T-helper 2 cell treated with Interferon-gamma antibody and Interleukin-4, amounts not matched to agents 5 μg/mL and 100 μg/mL, for 36 hours (primary cell): ENCODE measurements around the gene SDCBP2.

Source experiments
- DNase-seq: peaks from one replicate; pipeline ENCODE4 v3.0.0; 2021; ENCODE audit warnings: low spot score
- H3K27ac Mint-ChIP-seq: one replicate; pipeline ENCODE4 v1.8.0; 2021; ENCODE audit warnings: mild to moderate bottlenecking, mixed read lengths
- H3K27me3 Mint-ChIP-seq: one replicate; pipeline ENCODE4 v1.8.0; 2021; ENCODE audit warnings: low read depth, mixed read lengths
- H3K36me3 Mint-ChIP-seq: one replicate; pipeline ENCODE4 v1.8.0; 2021; ENCODE audit warnings: low read depth, mixed read lengths
- H3K4me1 Mint-ChIP-seq: one replicate; pipeline ENCODE4 v1.8.0; 2021; ENCODE audit warnings: low read depth, mixed read lengths
- H3K4me3 Mint-ChIP-seq: one replicate; pipeline ENCODE4 v1.8.0; 2022; ENCODE audit warnings: mild to moderate bottlenecking, moderate library complexity, mixed read lengths
- H3K9me3 Mint-ChIP-seq: one replicate; pipeline ENCODE4 v1.8.0; 2021; ENCODE audit warnings: mixed read lengths

The SDCBP2 gene

DNA sequence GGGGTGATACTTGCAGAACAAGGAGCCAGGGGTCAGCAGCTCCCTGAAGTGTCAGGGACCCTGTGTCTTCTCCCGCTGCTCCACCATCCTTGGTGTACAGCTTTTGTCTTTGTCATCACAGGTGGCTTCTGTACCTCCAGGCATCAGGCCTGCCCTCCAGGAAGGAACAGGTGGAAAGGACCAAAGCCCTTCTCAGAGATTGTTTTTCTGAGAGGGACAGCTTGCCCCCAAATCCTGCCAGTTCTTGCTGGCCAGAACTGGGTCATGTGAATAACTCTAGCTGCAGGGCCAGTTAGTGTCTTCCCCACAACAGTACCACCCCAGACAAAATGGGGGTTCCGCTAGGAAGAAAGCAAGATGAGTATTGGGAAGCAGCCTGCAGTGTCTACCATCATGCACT, 31.5 kb downstream of the SDCBP2 start:
- Mint-ChIP-seq H3K27ac (peak overlapping the region; percentile 14), H3K4me1 (peaks cover 18% of the 10 kb centered on the region), H3K36me3 (peaks cover 11% of the 10 kb centered on the region), H3K4me3 (no peak overlapping the region), H3K27me3 (no peaks in the 10 kb centered on the region), H3K9me3 (no peaks in the 10 kb centered on the region)
- DNase-seq, result no peak

DNA sequence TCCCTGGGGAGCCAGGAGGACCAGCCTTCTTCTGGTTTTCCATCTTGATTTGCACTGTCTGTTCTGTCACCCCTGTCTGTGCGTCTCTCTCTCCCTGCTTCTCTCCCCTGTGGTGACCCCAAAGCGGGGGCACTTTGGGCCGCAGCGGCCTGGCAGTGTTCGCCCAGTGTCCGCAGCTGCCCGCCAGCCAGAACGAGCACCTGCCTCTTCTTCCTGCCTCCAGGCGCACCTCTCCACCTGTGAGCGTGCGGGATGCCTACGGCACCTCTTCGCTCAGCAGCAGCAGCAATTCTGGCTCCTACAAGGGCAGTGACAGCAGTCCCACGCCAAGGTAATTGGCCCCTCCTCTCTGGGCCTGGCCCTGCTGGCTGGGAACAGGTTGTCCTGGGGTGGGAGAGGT, 32.0 kb downstream of the SDCBP2 start:
- Mint-ChIP-seq H3K4me1 (peaks cover 18% of the 10 kb centered on the region), H3K9me3 (no peaks in the 10 kb centered on the region)

DNA sequence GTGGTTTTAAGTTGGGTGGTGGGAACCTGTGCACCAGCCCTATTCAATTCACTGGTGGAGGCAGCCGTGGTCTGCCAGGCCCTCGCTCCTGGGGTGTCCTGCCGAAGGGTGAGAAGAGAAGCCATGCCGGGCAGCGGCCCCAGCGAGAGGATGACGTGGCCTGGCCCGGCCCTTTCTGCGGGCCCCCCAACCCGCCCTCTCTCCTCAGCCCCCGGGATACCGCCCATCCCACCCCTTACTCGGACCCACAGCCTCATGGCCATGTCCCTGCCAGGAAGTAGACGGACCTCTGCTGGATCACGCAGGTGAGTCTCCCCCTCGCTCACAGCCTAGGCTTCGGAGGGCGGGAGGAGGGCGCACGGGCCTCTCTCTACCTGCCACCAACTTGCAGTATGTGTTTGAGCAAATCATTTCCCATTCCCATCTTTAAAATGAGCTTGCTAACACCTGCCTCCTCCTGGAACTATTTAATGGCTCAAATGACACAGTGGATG, 32.8 kb downstream of the SDCBP2 start:
- DNase-seq, result no peak
- Mint-ChIP-seq H3K4me3 (no peak overlapping the region), H3K27ac (no peak overlapping the region), H3K27me3 (no peaks in the 10 kb centered on the region), H3K4me1 (peaks cover 15% of the 10 kb centered on the region), H3K9me3 (no peaks in the 10 kb centered on the region), H3K36me3 (peaks cover 11% of the 10 kb centered on the region)

More for the DNA sequence above, 32.0 kb downstream of the SDCBP2 start:
- H3K4me3 Mint-ChIP-seq, result no peak overlapping the region
- no peaks in the 10 kb centered on the region for H3K27me3 Mint-ChIP-seq
- DNase-seq, result no peak
- no peak overlapping the region for H3K27ac Mint-ChIP-seq
- H3K36me3 Mint-ChIP-seq, result peaks cover 11% of the 10 kb centered on the region

DNA sequence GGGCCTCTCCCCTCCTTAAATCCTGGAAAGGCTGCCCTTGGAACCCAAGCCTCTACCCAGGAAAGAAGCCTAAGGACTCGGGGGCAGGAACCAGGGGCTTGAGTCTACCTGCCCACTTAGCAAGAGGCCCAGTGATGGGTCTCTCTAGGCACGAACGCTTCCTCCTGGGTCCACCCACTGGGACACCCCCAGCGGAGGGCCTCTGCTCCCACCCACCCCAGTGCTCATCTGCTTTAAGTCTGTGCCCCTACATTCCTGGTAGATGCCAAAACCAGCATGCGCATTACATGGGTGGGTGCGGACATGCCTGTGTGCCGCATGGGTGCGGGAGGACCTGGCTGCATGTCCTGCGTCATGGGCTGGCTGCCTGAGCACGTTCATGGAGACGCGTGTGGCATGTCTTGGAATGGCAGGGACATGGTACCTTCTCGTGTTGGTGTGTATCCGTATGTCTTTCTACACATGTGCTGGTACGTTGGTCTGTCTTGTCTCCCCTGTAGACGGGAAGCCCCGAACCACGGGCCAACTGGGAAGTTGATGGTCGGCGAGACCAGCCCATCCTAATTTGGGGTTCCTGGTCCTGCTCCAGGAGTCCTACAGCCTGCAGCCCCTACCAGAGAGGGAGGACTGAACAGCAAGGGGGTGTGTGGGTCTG, 33.5 kb downstream of the SDCBP2 start:
- no peaks in the 10 kb centered on the region for H3K9me3 Mint-ChIP-seq
- no peak for DNase-seq
- H3K4me3 Mint-ChIP-seq, result no peak overlapping the region
- peaks cover 8% of the 10 kb centered on the region for H3K36me3 Mint-ChIP-seq
- peaks cover 10% of the 10 kb centered on the region for H3K4me1 Mint-ChIP-seq
- H3K27me3 Mint-ChIP-seq, result no peaks in the 10 kb centered on the region
- H3K27ac Mint-ChIP-seq, result no peak overlapping the region

GRCh38 chr20:1294497-1294896, 34.4 kb downstream of the SDCBP2 start:
- Mint-ChIP-seq H3K27ac (no peak overlapping the region), H3K36me3 (peaks cover 7% of the 10 kb centered on the region), H3K27me3 (no peaks in the 10 kb centered on the region), H3K4me3 (no peak overlapping the region), H3K4me1 (peaks cover 4% of the 10 kb centered on the region), H3K9me3 (no peaks in the 10 kb centered on the region)
- no peak for DNase-seq

DNA sequence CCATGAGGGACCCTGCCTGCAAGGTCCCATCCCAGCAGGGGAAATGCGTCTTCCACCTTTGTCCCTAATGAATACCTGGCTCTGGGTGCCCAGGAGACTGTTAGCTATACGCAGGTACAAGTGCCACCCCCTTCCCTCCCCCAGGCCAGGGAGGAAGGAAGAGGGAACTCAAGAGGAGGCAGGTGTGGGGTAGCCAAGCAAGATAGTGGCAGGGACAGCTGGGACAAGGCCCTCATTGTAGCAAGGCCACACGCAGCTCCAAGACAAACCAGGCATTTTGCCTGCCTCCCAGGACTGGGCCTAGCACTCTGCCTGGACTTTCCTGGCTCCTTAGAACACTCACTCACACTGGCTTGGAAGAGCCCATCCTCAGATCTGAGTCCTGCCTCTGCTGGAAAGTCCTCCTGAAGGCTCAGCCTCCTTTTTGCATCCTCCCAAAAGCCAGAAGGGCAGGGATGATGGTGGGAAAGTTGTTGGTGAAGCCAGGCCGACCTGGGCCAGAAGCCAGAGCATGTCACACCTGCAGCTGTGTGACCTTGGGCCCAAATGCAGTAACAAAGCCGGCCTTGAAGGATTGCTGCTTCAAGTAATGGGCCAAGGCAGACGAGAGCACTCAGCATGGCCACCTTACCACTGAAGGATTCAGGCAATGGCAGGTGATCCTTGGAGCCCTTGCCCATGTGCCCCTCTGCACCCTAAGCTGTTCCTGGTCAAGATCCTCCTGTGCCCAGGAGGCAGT, 35.1 kb downstream of the SDCBP2 start:
- Mint-ChIP-seq H3K4me1 (peaks cover under 1% of the 10 kb centered on the region), H3K9me3 (no peaks in the 10 kb centered on the region), H3K27ac (no peak overlapping the region), H3K36me3 (peaks cover 4% of the 10 kb centered on the region), H3K4me3 (no peak overlapping the region), H3K27me3 (no peaks in the 10 kb centered on the region)
- DNase-seq, result no peak

DNA sequence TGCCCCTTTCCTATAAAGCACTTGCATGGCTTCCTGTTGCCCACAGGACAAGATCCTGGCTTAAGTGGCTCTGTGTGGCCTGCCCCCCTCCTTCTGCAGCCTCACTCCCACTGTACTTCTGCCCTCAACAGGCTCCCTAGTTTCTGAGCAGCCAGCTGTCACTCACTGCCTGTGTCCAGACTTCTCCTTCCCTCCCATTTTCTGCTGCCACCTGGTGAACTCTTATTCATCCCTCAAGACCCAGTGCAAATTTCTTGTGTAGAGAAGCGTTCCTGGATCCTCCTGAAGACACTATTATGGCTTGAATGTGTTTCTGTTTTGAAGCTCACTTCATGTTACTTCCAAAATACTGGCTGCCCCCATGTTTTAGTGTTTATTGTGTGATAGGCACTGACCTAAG, 36.3 kb downstream of the SDCBP2 start:
- Mint-ChIP-seq H3K9me3 (no peaks in the 10 kb centered on the region), H3K27ac (no peak overlapping the region), H3K27me3 (no peaks in the 10 kb centered on the region), H3K4me1 (peaks cover 4% of the 10 kb centered on the region), H3K36me3 (peaks cover 5% of the 10 kb centered on the region), H3K4me3 (no peak overlapping the region)
- no peak for DNase-seq

DNA sequence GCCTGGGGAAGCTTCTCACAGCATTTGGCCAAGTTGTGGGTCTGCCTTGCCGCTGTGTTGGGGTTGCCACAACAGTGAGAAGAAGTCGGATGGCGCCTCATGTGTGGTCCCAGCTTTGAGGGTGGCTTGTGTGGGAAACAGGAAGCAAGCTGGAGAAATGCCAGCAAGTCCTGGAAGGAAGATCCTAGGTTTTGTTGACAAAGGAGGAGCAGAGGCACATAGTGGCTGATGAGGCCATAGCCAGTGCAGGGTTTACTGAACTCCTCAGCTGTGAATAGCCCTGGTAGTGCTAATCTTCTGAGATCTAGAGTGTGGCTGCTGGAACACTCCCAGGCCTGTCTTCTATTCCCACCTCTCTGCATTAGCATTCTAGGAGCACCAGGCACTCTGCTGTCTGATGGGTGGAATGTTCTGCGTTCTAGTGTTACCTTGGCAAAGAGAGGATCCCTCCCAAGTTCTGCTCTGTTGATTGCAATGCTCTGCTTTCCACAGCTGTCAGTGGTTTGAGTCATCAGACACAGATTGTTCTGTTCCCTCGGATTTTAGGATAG, 37.7 kb downstream of the SDCBP2 start:
- Mint-ChIP-seq H3K27ac (no peak overlapping the region), H3K36me3 (peaks cover 4% of the 10 kb centered on the region), H3K4me1 (peaks cover 17% of the 10 kb centered on the region), H3K9me3 (no peaks in the 10 kb centered on the region), H3K4me3 (no peak overlapping the region), H3K27me3 (no peaks in the 10 kb centered on the region)
- DNase-seq, result no peak

GRCh38 chr20:1287787-1288569, 41.0 kb downstream of the SDCBP2 start:
- Mint-ChIP-seq H3K27me3 (no peaks in the 10 kb centered on the region), H3K36me3 (peaks cover 4% of the 10 kb centered on the region), H3K9me3 (no peaks in the 10 kb centered on the region), H3K27ac (no peak overlapping the region), H3K4me3 (no peak overlapping the region), H3K4me1 (peaks cover 24% of the 10 kb centered on the region)
- no peak for DNase-seq

DNA sequence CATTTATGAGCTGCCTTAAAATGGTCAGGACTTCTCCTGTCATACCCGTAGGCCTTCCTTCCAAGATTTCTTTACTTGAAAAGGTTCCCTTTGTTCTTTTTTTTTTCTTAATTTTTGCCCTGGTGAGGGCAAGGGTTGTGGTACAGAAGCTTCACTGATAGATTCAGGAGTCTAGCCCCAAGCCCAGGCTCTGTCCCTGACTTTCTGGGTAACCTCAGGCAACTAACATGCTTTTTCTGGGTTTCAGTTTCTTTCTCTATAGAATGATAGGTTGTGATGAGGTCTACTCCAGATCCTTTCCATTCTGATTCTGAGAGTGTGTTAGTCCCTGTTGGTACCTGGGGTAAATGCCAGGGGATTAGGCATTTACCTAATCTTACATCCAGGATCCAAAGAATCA, 41.6 kb downstream of the SDCBP2 start:
- DNase-seq, result no peak
- no peaks in the 10 kb centered on the region for H3K9me3 Mint-ChIP-seq

DNA sequence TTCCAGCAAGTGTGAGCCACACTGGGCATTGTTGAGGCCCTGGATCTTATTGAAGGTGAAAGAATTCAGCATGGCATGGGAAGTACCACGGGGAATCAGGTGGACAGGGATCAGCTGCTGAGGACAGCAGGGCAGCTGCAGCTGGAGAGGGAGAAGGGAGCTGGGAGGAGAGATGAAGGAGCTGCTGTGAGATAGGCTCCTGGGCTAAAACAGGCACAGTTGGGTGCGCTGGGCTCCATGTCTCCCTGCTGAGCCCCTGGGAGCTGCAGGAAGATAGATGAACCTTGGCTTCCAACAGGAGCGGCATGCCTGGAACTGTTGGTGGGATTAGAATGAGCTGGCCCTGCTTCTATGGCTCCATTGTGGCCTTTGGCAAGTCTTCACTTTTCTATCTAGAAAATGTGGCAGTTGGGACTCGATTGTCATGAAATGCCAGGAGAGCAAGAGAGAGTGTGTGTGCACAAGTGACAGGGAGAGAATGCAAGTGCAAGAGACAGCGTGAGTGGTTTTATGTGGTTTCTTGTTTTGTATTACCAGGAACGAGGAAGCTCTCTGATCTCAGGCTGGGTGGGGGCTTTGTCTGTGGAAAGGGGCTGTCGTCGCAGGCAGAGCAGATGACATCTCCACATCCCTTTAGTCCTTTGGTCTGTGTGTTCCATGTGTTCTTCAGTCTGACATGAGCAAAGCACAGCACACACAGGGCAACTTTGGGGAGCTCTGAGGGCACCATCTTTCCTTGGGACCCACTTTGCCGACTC, 42.5 kb downstream of the SDCBP2 start:
- peak overlapping the region; percentile 62 for H3K4me3 Mint-ChIP-seq
- no peaks in the 10 kb centered on the region for H3K9me3 Mint-ChIP-seq
- H3K36me3 Mint-ChIP-seq, result peaks cover 4% of the 10 kb centered on the region
- H3K27me3 Mint-ChIP-seq, result no peaks in the 10 kb centered on the region
- H3K27ac Mint-ChIP-seq, result peak overlapping the region; percentile 64
- no peak for DNase-seq
- H3K4me1 Mint-ChIP-seq, result peaks cover 24% of the 10 kb centered on the region

More for the DNA sequence above, 41.6 kb downstream of the SDCBP2 start:
- Mint-ChIP-seq H3K4me3 (peak overlapping the region; percentile 62), H3K36me3 (peaks cover 4% of the 10 kb centered on the region), H3K27me3 (no peaks in the 10 kb centered on the region), H3K27ac (peak overlapping the region; percentile 74), H3K4me1 (peaks cover 24% of the 10 kb centered on the region)

- no peak overlapping the region for H3K27ac Mint-ChIP-seq
- no peaks in the 10 kb centered on the region for H3K27me3 Mint-ChIP-seq
- DNase-seq, result no peak
- no peak overlapping the region for H3K4me3 Mint-ChIP-seq
- H3K36me3 Mint-ChIP-seq, result peaks cover 3% of the 10 kb centered on the region
- no peaks in the 10 kb centered on the region for H3K9me3 Mint-ChIP-seq
- H3K4me1 Mint-ChIP-seq, result peaks cover 24% of the 10 kb centered on the region
Observed at GRCh38 chr20:1283522-1284510, 45.1 kb downstream of the SDCBP2 start.
